HG03025 (cell line): Measurements from ENCODE around the gene KCTD6.
A peak's percentile ranks its signal among the peaks of the same experiment; 100 is the strongest.

Source experiments
- ATAC-seq: cut with Tn5 transposase; IDR thresholded peaks from one replicate; pipeline ENCODE4 v1.9.1; 2021; ENCODE audit warnings: mild to moderate bottlenecking, moderate library complexity; ENCODE audit not compliant: unreplicated experiment, low FRiP score

KCTD6 gene

DNA sequence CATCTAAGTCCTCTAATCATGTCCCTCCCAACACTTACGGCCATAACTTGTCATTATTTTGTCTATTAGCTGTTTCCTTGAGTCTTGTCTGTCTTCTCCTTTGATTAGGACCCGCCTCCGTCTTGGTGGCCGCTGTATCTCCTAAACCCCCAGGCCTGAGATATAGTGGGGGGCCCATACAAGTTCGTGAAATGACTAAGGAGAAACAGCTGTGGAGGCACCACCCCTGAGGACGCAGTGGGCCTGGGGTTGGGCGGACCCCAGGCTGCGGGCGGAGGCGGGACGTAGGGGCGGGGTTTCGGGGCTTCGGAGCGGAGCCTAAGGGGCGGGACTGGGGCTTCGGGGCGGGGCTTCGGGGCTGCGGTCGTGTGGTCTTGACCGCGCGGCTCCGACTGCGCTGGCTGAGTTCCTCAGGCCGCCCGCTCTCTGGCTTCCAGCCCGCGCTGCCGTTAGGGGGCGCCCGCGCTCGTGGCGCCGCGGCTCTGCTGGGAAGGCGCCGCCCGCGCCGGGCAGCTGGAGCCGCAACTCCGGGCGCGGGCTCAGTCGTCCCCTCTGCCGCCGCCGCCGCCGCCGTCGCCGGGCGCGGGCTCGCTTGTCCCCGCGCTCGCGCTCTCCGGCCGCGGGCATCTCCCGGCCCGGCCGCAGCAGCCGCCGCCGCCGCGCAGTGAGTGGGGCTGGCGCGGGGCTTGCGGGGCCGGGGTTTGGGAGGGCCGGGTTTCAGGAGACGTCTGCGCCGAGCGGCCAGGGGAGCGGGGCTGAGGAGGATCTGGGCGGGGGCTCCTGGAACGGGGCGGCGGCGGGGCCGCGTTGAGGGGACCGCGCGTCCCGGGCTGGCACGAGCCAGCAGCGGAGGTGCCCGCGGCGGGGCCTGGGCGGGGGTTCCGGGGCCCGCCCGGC, at the start of gene KCTD6:
TSS of gene KCTD6 (plus strand) at position 591 of the 897 bp plus-strand sequence. CDS start 6,660 bp downstream, outside the sequence.
- peak; percentile 95 for ATAC-seq

DNA sequence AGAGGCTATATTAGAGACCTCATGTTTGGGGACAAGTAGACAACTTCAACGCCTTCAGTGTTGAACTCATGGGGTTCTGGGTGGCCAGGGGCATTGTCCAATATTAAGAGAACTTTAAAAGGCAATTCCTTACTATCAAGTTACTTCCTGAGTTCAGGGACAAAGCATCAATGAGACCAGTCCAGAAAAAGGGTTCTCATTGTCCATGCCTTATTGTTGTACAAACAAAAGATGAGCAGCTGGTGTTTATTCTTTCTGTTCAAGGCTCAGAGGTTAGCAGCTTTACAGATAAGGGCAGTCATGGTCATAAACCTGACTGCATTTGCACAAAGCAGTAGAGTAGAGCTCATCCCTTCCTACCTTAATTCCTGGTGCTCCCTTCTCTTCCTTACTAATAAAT, 39.7 kb upstream of the KCTD6 start:
- no peak for ATAC-seq

- ATAC-seq: no peak
Observed at GRCh38 chr3:58459160-58459559, 32.7 kb upstream of the KCTD6 start.

DNA sequence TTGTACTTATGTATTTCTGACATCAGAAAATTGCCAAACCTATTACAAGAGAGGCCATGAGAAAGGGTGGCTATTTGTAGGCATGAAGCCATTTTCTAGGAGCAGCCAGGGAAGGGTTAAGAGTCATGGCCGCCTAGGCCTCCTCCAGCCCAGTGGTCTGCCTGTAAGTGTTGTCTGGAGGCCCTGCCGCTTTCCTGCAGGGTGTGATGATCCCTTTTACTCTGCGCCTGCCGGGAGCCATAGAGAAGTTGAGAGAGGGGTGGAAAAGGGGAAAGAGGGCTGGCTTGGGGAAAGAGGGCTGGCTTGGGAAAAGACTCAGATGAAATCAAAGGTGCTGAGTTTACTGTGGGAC, 29.1 kb upstream of the KCTD6 start:
- ATAC-seq: no peak

- ATAC-seq: peak; percentile 61
Observed at GRCh38 chr3:58463181-58463941, 28.5 kb upstream of the KCTD6 start.

- ATAC-seq: no peak
Observed at GRCh38 chr3:58463942-58464271, 28.0 kb upstream of the KCTD6 start.

DNA sequence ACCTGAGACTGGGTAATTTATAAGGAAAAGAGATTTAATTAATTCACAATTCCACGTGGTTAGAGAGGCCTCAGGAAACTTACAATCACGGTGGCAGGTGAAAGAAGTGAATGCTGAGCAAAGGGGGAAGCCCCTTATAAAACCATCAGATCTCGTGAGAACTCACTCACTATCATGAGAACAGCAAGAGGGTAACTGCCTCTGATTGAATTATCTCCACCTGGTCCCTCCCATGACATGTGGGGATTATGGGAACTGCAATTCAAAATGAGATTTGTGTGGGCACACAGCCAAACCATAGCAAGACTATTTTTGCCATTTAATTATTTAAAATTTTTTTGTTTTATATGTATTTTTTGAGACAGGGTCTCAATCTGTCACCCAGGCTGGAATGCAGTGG, 27.0 kb upstream of the KCTD6 start:
- ATAC-seq: no peak

GRCh38 chr3:58466899-58467563, 24.9 kb upstream of the KCTD6 start:
- no peak for ATAC-seq

GRCh38 chr3:58469096-58469495, 22.8 kb upstream of the KCTD6 start:
- no peak for ATAC-seq

DNA sequence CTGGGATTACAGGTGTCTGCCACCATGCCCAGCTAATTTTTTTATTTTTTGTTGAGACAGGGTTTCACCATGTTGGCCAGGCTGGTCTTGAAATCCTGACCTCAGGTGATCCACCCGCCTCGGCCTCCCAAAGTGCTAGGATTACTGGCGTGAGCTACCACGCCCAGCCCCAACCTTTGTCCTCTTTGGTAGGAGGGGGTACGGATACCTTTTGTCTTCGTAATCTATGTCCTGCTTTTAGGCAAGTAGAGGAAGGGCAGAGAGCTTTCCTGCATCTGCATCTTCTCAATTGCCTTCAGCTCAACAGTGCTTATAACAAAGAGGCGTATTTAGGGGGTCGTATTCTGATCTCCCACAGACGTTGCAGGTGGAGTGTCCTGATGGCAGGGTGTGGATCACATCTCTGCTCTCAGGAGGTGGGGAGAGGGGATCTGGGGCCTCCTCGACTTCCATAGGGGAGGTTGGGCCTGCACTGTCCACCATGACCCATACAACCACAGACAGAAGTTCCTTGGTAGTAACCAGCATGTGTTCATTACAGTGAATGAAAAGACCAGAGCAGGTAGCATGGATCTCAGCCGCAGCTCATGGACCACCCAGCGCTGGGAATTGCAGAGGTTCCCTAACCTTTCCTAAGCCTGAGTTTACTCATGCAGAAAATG, 21.4 kb upstream of the KCTD6 start:
- no peak for ATAC-seq

GRCh38 chr3:58471025-58471887, 20.6 kb upstream of the KCTD6 start:
- no peak for ATAC-seq

DNA sequence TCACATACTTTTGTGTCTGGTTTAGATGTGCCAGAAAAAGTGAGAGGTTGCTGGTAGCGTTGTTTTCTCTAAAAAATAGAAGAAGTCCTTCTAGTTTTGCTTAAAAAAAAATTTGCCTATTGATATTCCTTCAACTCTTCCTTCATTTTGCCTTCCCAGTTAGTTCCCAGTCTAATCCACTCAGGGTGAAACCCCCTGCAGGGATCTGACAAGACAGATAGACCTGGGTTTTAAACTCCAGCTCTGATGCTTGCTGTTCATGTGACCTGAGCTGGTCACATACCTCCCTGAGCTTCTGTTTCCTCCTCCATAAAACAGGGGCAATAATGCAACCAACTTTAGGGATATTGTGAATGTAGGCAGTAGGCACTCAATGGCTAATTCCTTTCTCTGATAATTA, 18.6 kb upstream of the KCTD6 start:
- no peak for ATAC-seq

GRCh38 chr3:58474348-58474911, 17.5 kb upstream of the KCTD6 start:
- ATAC-seq: no peak

DNA sequence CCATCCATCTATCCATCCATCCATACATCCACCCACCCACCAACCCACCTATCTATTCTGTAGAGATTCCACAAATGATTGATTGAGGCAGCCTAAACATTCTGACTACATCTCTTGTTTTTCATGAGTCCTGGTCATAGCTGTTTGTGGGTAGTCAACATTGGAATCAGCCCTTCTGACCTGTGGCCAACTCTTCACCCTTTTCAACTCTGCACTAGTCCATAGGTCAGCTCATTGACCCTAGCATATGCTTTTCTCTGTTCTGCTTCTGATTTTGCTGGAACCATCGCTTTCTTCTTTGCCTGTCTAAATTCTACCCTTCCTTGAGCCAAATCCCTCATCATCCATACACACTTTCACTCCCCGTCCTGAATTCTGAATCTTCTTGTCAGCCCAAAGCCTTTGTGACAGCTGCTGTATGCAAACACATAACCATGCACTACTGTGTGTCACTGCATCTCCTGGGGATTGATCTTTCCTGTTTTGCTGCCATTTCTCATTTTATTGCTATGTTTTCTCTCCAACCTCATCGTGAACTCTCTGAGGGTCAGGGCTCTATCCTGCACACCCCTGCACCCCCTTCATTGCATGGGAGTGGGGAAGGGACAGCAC, 16.8 kb upstream of the KCTD6 start:
- ATAC-seq: no peak

DNA sequence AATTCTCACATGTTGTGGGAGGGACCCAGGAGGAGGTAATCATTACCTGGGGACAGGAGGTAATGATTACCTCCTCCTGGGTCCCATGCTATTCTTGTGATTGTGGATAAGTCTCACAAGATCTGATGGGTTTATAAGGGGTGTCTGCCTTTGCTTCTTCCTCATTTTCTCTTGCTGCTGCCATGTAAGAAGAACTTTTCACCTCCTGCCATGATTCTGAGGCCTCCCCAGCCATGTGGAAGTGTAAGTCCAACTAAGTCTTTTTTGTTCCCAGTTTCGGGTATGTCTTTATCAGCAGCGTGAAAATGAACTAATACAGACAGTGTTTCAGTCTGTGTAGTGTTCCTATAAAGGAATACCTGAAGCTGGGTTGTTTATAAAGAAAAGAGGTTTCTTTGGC, 13.1 kb upstream of the KCTD6 start:
- ATAC-seq: no peak

GRCh38 chr3:58480309-58480708, 11.6 kb upstream of the KCTD6 start:
- no peak for ATAC-seq

- ATAC-seq: no peak
Observed at GRCh38 chr3:58482917-58483636, 8.8 kb upstream of the KCTD6 start.

DNA sequence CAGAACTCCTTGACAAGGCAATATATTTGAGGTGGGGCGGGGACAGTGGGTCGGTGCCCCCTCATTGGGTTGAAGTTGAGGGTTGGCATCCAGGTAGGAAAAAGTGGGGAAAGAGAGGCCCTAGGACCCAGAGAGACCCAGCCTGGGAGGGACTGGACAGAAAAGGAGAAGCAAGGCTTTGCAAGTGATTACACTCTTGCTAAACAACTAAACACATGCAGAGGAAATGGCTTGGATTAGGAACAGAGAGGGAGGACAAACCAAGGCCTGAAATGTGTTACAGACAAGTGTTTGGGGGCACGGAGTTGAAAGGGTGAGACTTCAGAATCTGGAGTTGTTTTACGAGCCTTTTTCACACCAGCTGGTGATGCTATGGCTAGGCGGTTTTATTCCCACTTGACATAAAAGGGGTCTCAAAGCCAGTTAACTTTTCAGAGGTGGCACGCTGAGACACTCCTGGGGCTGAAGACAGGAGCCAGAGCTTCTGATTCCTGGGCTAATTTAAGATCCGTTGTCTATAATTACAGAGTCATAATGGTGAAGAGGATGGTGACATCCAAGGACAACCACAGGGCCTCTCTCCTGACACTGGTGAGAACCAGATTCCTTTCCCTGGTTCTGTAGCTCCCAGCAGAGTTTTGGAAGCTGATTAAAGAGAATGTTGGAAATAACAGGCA, 7.7 kb upstream of the KCTD6 start:
- ATAC-seq: no peak
